C4-2B (cell line): Measurements from ENCODE around the gene SLC1A2.

Source experiments
- ZFX ChIP-seq: fragments of 450-650 bp; IDR thresholded peaks from 2 replicates; pipeline ENCODE4 v1.6.1; 2017
- TF ChIP-seq, protein P1 (sequence below): fragments of 450-650 bp; conservative IDR thresholded peaks from 2 replicates; pipeline ENCODE4 v1.5.1; 2017; ENCODE audit warnings: mild to moderate bottlenecking

DNA sequence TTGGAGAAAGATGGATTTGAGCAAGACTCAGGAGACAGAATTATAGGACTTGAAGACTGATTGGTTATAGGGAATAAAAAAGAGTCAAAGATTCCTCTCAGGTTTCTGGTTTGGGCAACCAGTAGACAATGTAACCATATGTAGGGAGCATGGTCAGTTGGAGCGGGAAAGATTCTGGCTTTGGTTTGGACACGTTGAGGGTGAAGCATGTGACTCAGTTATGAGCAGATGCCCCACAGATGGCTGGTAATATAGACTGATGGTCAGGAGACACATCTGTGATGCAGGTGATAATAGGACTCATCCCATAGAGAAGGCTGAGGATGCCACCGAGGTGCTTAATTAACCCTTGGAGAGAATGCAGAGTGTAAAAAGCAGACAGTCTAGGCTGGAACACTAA, 148.3 kb downstream of the SLC1A2 start:
- TF ChIP-seq, protein P1, sequence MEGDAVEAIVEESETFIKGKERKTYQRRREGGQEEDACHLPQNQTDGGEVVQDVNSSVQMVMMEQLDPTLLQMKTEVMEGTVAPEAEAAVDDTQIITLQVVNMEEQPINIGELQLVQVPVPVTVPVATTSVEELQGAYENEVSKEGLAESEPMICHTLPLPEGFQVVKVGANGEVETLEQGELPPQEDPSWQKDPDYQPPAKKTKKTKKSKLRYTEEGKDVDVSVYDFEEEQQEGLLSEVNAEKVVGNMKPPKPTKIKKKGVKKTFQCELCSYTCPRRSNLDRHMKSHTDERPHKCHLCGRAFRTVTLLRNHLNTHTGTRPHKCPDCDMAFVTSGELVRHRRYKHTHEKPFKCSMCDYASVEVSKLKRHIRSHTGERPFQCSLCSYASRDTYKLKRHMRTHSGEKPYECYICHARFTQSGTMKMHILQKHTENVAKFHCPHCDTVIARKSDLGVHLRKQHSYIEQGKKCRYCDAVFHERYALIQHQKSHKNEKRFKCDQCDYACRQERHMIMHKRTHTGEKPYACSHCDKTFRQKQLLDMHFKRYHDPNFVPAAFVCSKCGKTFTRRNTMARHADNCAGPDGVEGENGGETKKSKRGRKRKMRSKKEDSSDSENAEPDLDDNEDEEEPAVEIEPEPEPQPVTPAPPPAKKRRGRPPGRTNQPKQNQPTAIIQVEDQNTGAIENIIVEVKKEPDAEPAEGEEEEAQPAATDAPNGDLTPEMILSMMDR = no peak
- no peak for TF ChIP-seq ZFX
